ENCODE data around the gene ZNF678.
"Not testable (repeated sequence)": the region's sequence is repeated elsewhere in the genome, so short reads cannot be mapped to it uniquely, and the experiment has no call there.

Gene ZNF678

DNA sequence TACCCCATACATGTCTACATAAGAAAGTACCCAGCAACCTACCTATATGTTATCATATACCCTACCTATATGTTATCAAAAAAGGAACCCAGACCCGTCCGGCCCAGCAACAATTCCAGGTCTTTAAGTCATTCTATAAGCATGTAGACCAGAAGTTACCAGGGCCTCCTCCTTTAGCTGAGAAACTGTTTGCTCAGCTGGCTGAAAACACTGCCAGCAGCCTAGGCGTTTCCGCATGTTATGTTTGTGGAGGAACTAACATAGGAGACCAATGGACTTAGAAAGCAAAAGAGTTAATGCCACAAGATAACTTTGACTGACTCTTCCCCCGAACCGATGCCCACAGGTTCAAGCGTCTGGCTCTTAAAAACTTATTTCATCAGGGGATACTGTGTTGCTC is 7.1 kb upstream of the ZNF678 start:
- no peak for DNase-seq

GRCh38 chr1:227557962-227558725 is 5.2 kb upstream of the ZNF678 start:
- no peak for DNase-seq

DNA sequence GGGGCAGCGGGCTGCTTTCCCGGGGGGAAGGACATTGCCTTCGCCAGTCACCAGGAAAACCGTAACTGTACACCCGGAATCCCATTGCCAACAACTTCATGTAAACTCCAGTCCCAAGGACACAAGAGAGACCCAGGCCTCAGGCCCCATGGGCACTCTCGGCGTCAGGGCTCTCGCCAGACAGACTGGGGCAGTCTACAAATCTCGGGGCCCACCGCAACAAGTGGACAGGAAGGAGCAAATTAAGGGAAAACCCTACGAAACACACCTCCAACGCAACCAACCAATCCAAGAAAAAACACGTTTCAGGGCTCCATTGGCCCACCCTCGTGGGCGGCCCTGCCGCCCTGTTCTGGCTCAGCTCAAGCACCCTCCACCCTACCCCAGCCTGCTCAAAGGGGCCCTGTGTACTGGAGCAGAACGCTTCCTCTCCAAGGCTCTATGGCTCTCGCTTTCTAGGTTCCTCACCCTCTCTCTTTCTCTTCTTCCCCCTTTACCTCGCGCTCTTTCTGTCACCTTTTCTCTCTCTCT is 4.6 kb upstream of the ZNF678 start:
- DNase-seq: no peak

DNA sequence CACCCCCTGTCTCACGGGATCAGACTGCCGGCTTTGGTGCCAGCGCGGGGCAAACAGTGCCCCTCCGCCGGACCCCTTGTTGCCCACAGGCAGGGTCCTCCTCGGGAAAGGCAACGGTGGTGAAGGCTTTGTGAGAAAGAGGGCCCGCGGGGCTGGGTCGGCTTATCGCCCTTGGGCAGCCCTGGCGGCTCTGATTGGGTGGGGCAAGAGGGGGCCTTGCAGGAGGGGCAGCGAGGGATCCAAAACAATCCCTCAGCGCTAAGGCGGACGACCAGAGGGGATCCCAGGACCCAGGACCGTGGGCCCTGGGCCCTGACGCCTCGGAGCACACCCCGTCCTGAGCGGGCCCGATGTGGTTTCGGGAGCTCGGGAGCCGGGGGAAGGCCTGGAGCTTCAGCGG is 3.9 kb upstream of the ZNF678 start:
- DNase-seq: no peak

- no peak for DNase-seq
Observed at GRCh38 chr1:227559926-227560325, 3.4 kb upstream of the ZNF678 start.

DNA sequence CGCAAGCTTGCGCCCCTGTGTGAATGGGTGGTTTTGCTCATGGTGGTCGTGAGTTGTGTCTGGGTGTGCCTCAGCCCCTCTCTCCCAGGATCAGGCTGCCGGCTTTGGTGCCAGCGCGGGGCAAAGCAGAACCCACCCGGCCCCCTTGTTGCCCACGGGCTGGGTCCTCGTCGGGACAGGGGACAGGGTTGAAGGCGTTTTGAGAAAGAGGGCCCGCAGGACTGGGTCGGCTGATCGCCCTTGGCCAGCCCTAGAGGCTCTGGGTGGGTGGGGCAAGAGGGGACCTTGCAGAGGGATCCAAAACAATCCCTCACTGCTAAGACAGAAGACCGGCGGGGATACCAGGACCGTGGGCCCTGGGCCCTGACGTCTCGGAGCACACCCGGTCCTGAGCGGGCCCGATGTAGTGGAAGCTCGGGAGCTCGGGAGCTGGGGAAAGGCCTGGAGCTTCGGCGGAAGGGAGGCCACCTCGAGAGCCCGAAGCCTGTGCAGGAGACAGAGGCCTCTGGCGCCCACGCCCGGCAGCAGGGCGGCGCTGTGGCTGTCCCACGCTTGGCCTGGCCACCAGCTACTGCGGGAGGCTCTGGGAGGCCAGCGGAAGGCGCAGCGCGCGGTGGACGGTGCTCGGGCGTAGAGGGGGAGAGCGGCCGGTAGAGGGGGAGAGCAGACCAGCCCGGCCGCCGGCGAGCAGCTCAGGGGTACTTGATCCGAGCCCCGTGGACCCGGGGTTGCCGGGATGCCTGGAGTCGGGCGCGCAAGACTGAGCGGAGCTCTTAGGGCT is 2.8 kb upstream of the ZNF678 start:
- no peak for DNase-seq

- DNase-seq: no peak
Observed at GRCh38 chr1:227561241-227561907, 2.0 kb upstream of the ZNF678 start.

- DNase-seq: no peak
Observed at GRCh38 chr1:227562037-227562436, 1.3 kb upstream of the ZNF678 start.

GRCh38 chr1:227562933-227563323 is 428 bp upstream of the ZNF678 start:
- DNase-seq: no peak

GRCh38 chr1:227567256-227567655 is 3.9 kb downstream of the ZNF678 start:
- no peak for DNase-seq

- no peak for DNase-seq
Observed at GRCh38 chr1:227568593-227568992, 5.2 kb downstream of the ZNF678 start.

GRCh38 chr1:227572752-227573151 is 9.4 kb downstream of the ZNF678 start:
- DNase-seq: no peak

DNA sequence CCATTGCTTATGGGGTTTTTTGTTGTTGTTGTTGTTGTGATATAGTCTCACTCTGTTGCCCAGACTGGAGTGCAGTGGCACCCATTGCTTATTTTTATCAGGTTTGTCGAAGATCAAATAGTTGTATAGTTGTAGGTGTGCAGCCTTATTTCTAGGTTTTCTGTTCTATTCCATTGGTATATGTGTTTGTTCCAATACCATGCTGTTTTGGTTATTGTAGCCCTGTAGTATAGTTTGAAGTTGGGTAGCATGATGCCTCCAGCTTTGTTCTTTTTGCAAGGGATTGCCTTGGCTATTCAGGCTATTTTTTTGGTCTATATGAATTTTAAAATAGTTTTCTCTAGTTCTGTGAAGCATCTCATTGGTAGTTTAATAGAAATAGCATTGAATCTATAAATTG is 11.6 kb downstream of the ZNF678 start:
- DNase-seq: no peak

DNA sequence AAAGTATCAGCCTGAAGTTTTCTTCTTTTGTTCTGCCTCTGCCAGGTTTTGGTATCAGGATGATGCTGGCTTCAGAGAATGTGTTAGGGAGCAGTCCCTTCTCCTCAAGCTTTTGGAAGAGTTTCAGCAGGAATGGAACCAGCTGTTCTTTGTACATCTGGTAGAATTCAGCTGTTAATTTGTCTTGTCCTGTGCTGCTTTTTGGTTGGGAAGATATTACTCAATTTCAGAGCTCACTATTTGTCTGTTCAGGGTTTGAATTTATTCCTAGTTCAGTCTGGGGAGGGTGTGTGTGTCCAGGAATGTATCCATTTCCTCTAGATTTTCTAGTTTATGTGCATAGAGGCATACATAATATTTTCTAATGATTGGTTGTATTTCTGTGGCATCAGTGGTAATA is 12.8 kb downstream of the ZNF678 start:
- no peak for DNase-seq

- DNase-seq: no peak
Observed at GRCh38 chr1:227577500-227577899, 14.1 kb downstream of the ZNF678 start.

GRCh38 chr1:227583354-227583753 is 20.0 kb downstream of the ZNF678 start:
- DNase-seq: no peak

- no peak for DNase-seq
Observed at GRCh38 chr1:227586733-227587132, 23.4 kb downstream of the ZNF678 start.

DNA sequence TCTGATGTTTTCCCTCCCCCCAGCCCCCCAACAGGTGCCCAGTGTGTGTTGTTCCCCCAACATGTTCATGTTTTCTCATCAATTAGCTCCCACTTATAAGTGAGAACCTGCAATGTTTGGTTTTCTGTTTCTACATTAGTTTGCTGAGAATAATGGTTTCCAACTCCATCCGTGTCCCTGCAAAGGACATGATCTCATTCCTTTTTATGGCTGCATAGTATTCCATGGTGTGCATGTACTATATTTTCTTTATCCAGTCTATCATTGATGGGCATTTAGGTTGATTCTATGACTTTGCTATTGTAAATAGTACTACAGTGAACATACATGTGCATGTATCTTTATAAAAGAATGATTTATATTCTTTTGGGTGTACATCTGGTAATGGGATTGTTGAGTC is 24.6 kb downstream of the ZNF678 start:
- DNase-seq: no peak

- not testable (repeated sequence) for DNase-seq
Observed at GRCh38 chr1:227588769-227589168, 25.4 kb downstream of the ZNF678 start.

- DNase-seq: not testable (repeated sequence)
Observed at GRCh38 chr1:227589777-227590176, 26.4 kb downstream of the ZNF678 start.

DNA sequence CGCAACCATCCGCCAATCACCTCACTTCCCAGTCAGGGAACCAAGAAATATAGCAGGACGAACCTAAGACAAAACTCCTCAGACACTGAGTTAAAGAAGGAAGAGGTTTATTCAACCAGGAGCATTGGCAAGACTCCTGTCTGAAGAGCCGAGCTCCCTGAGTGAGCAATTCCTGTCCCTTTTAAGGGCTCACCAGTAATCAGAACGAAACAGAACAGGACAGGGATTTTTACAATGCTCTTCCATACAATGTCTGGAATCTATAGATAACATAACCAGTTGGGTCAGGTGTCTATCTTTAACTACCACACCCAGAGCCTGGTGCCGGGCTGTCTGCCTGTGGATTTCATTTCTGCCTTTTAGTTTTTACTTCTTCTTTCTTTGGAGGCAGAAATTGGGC is 32.9 kb downstream of the ZNF678 start:
- DNase-seq: not testable (repeated sequence)

DNA sequence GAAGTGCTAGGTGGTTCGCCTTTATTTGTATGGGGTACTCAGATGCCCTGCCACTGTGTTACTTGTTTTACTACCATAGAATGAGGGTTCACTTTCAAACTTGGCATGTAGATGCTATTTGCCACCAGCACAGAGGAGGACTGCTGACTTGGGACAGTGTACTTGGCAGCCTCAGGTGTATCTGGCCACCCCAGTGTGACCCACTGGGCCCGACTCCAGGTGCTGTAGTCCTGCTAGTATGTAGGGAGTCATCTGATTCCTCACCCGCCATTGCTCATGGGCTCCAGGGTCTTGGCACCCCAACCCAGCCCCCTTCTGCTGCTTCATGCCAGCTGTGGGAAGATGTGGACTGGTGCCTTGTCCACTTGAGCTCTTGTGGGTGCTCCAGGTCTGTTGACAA is 40.0 kb downstream of the ZNF678 start:
- no peak for DNase-seq

DNA sequence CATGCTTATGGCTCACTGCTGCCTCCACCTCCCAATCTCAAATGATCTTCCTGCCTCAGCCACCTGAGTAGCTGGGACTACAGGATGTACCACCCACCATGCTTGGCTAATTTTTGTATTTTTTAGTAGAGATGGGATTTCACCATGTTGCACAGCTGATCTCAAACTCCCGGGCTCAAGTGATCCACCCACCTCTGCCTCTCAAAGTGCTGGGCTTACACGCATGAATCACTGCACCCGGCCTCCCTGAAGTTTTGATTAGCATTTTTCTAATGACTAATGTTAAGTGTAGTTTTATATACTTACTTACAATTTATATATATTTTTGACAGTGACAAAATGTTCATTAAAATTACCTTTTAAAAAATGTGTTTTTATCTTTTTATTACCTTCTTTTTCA is 41.1 kb downstream of the ZNF678 start:
- no peak for DNase-seq

DNA sequence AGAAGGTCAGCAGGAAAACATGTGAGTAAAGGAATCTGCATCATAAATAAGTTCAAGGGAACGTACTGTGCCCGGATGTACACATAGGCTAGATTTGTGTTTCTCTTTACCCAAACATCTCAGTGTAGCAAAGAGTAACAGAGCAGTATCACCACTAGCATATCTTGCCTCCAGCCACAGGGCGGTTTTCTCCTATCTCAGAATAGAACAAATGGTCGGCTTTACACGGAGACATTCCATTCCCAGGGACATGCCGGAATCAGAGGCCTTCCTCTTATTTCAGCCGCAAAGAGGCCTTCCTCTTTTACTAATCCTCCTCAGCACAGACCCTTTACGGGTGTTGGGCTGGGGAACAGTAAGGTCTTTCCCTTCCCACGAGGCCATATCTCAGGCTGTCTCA is 42.9 kb downstream of the ZNF678 start:
- DNase-seq: not testable (repeated sequence)

Data from DMS79 treated with DMSO at 0.1 percent for 48 hours (cell line).